Endodermal cell (in vitro differentiated cells): ENCODE measurements around the gene JSRP1. TPM values are rescaled to one million over a fixed set of nuclear protein-coding genes. Genes with fewer than 3 reads are reported as not detected.

Source experiments
- DNase-seq: peaks from one replicate; pipeline ENCODE4 v3.0.0-alpha.2; 2017
- H3K27ac ChIP-seq: 2 replicates; pipeline ENCODE4 v1.5.1; 2013; ENCODE audit warnings: mild to moderate bottlenecking, low read depth, low read length, moderate library complexity
- H3K27me3 ChIP-seq: 2 replicates; pipeline ENCODE4 v1.6.1; 2013; ENCODE audit warnings: mild to moderate bottlenecking, low read length, moderate library complexity; ENCODE audit not compliant: insufficient read depth, control insufficient read depth, poor library complexity, severe bottlenecking
- H3K36me3 ChIP-seq: 2 replicates; pipeline ENCODE4 v1.7.0; 2013; ENCODE audit warnings: mild to moderate bottlenecking, low read length, moderate library complexity; ENCODE audit not compliant: control insufficient read depth, insufficient read depth
- H3K4me1 ChIP-seq: one replicate; pipeline ENCODE4 v1.7.0; 2013; ENCODE audit warnings: low read length; ENCODE audit not compliant: control insufficient read depth, insufficient read depth
- H3K4me3 ChIP-seq: 2 replicates; pipeline ENCODE4 v1.5.1; 2013; ENCODE audit warnings: mild to moderate bottlenecking, low read length, moderate library complexity
- H3K9ac ChIP-seq: 2 replicates; pipeline ENCODE4 v1.6.1; 2013; ENCODE audit warnings: mild to moderate bottlenecking, low read length, moderate library complexity; ENCODE audit not compliant: poor library complexity, severe bottlenecking; ENCODE audit errors: extremely low read depth
- H3K9me3 ChIP-seq: 2 replicates; pipeline ENCODE4 v1.6.1; 2013; ENCODE audit warnings: mild to moderate bottlenecking, low read length, moderate library complexity; ENCODE audit not compliant: control insufficient read depth
- H3K27ac Mint-ChIP-seq: 2 replicates; pipeline ENCODE4 v1.8.0; 2020; ENCODE audit warnings: mixed read lengths
- H3K27me3 Mint-ChIP-seq: 2 replicates; pipeline ENCODE4 v1.8.0; 2021; ENCODE audit warnings: mild to moderate bottlenecking, mixed read lengths; ENCODE audit not compliant: insufficient read depth
- H3K36me3 Mint-ChIP-seq: 2 replicates; pipeline ENCODE4 v1.8.0; 2020; ENCODE audit warnings: low read depth, mixed read lengths
- H3K4me1 Mint-ChIP-seq: 2 replicates; pipeline ENCODE4 v1.8.0; 2020; ENCODE audit warnings: mixed read lengths
- H3K4me3 Mint-ChIP-seq: 2 replicates; pipeline ENCODE4 v1.8.0; 2020; ENCODE audit warnings: mild to moderate bottlenecking, moderate library complexity, mixed read lengths
- H3K9me3 Mint-ChIP-seq: 2 replicates; pipeline ENCODE4 v1.8.0; 2020; ENCODE audit warnings: mild to moderate bottlenecking, mixed read lengths
- WGBS, 2 experiments: methylation state at CpG; one replicate each; pipeline versions ENCODE4 v1.1.5 to v1.1.7; 2013; ENCODE audit warnings: missing lambda C conversion rate in 2 of 2, mixed read lengths in 1 of 2; ENCODE audit not compliant: insufficient coverage in 1 of 2, insufficient read length in 1 of 2; 5-methylcytosine and 5-hydroxymethylcytosine counted together
- total RNA-seq, 2 donors: library from RNA; stranded (reverse); fragmentation: NEBNext Ultra II Directional in 1 of 2; extraction: Animal tissue kit (Norgen Biotek cat#: 25700) in 1 of 2; gene quantifications; 2 replicates in 1 of 2; 3 replicates in 1 of 2; pipeline ENCODE4 v1.2.1, GENCODE V29; 2021
- TF ChIP-seq, protein P1 (sequence below): fragments of 200-600 bp; sonication (generic); conservative IDR thresholded peaks from 2 replicates; pipeline ENCODE4 v1.5.0; 2021; ENCODE audit warnings: antibody characterized with exemption, mild to moderate bottlenecking

The JSRP1 gene
- total RNA-seq, 2 donors from 2014 or later, result 0.66 to 0.89 TPM

GRCh38 chr19:2274185-2274711 lies 18.0 kb upstream of the JSRP1 start:
- no peak overlapping the region for H3K9ac ChIP-seq
- H3K27ac ChIP-seq, result no peak overlapping the region
- Mint-ChIP-seq H3K27ac (peak overlapping the region; percentile 88), H3K27me3 (no peaks in the 10 kb centered on the region), H3K4me3 (peak overlapping the region; percentile 90), H3K36me3 (peaks cover 20% of the 10 kb centered on the region), H3K4me1 (peaks cover 15% of the 10 kb centered on the region), H3K9me3 (no peaks in the 10 kb centered on the region)
- H3K36me3 ChIP-seq, result peaks cover 22% of the 10 kb centered on the region
- H3K4me1 ChIP-seq, result peaks cover 7% of the 10 kb centered on the region
- no peaks in the 10 kb centered on the region for H3K9me3 ChIP-seq
- 95 to 97% methylated on average over 8 to 9 of the region's 9 CpGs for WGBS, 2 experiments
- no peak for DNase-seq
- H3K4me3 ChIP-seq, result peak overlapping the region; percentile 38
- TF ChIP-seq, protein P1, sequence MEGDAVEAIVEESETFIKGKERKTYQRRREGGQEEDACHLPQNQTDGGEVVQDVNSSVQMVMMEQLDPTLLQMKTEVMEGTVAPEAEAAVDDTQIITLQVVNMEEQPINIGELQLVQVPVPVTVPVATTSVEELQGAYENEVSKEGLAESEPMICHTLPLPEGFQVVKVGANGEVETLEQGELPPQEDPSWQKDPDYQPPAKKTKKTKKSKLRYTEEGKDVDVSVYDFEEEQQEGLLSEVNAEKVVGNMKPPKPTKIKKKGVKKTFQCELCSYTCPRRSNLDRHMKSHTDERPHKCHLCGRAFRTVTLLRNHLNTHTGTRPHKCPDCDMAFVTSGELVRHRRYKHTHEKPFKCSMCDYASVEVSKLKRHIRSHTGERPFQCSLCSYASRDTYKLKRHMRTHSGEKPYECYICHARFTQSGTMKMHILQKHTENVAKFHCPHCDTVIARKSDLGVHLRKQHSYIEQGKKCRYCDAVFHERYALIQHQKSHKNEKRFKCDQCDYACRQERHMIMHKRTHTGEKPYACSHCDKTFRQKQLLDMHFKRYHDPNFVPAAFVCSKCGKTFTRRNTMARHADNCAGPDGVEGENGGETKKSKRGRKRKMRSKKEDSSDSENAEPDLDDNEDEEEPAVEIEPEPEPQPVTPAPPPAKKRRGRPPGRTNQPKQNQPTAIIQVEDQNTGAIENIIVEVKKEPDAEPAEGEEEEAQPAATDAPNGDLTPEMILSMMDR, result no peak
- H3K27me3 ChIP-seq, result no peaks in the 10 kb centered on the region

DNA sequence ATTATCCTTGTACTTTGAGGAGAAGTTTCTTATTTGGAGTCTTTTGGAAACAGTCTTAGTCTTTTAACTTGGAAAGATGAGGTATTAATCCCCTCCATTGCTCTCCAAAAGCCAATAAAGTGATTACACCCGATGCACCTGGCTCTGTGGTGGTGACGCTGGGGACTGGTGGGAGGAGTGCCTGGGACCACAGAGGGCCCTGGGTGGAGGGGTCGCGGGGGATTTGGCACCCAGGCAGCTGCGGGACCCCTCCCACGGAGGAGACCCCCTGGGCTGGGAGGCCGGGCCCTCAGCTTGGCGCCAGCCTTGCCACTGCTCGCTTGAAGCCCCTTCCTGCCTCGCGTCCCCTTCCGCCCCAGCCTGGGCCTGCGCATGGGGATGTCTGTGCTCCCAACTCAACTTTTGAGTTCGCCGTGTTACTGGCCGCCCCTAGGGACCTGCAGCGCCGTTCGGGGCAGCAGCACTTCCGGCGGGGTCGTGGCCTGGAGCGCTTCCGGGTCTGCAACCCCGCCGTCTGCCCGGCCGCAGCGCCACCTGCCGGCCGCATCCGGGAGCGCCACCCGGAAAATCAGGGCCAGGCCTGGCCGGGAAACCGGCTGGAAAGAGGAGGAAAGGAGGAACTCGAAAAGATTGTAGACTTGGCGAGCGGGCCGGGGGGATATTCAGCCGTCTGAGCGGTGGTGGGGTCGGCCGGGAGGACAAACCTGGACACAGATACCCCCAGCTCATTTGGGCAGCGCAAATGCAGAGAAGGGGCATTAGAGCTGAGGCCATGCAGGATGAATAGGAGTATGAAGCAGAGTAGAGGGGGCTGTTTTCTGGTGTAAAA lies 17.4 kb upstream of the JSRP1 start:
- H3K27me3 Mint-ChIP-seq, result no peaks in the 10 kb centered on the region
- peak overlapping the region; percentile 88 for H3K27ac Mint-ChIP-seq
- H3K9ac ChIP-seq, result peak overlapping the region; percentile 16
- H3K4me1 Mint-ChIP-seq, result peaks cover 15% of the 10 kb centered on the region
- peak overlapping the region; percentile 40 for H3K27ac ChIP-seq
- H3K36me3 Mint-ChIP-seq, result peaks cover 20% of the 10 kb centered on the region
- TF ChIP-seq, protein P1, result peak; percentile 99
- H3K9me3 ChIP-seq, result no peaks in the 10 kb centered on the region
- no peaks in the 10 kb centered on the region for H3K27me3 ChIP-seq
- peak overlapping the region; percentile 90 for H3K4me3 Mint-ChIP-seq
- H3K36me3 ChIP-seq, result peaks cover 22% of the 10 kb centered on the region
- peak overlapping the region; percentile 64 for H3K4me3 ChIP-seq
- peak; percentile 97 for DNase-seq
- peaks cover 7% of the 10 kb centered on the region for H3K4me1 ChIP-seq
- no peaks in the 10 kb centered on the region for H3K9me3 Mint-ChIP-seq
- 19 to 32% methylated on average over 17 to 45 of the region's 45 CpGs for WGBS, 2 experiments

DNA sequence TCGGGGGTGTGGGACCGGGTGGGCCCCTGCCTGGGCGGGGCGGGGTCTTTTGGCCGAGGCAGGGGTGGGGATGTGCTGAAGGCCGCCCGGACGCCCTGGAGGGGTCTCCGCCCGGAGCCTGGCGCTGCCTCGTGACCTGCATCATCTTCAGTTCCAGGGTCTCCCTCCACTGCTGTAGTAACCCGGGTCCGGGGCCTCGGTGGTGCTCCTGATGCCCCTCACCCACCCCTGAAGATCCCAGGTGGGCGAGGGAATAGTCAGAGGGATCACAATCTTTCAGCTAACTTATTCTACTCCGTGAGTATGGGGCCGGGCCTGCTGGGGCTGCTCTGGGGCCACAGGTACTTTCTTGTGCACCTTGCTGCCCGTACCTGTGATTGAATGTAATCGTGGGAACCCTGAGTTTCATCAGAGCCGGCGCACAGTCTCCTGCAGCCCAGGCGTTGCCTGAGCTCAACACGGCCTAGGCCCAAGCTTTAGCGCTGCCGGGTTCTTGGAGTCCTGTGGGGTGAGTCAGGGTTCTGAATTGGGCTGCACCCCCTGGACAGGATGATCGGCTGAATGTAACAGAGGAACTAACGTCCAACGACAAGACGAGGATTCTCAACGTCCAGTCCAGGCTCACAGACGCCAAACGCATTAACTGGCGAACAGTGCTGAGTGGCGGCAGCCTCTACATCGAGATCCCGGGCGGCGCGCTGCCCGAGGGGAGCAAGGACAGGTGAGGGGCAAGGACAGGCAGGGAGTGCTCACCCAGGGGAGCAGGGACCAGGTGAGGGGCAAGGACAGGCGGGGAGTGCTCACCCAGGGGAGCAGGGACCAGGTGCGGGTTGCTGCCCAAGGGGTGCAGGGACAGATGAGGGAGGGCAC lies 15.3 kb upstream of the JSRP1 start:
- peaks cover 22% of the 10 kb centered on the region for H3K36me3 ChIP-seq
- H3K4me3 Mint-ChIP-seq, result peak overlapping the region; percentile 90

More for the DNA sequence above, 15.3 kb upstream of the JSRP1 start:
- Mint-ChIP-seq H3K27me3 (no peaks in the 10 kb centered on the region), H3K36me3 (peaks cover 20% of the 10 kb centered on the region), H3K4me1 (peaks cover 15% of the 10 kb centered on the region), H3K27ac (peak overlapping the region; percentile 90), H3K9me3 (no peaks in the 10 kb centered on the region)
- peak overlapping the region; percentile 82 for H3K27ac ChIP-seq
- DNase-seq, result no peak
- WGBS, 2 experiments, result 50% methylated on average over 38 to 43 of the region's 43 CpGs
- peak overlapping the region; percentile 96 for H3K9ac ChIP-seq
- peaks cover 7% of the 10 kb centered on the region for H3K4me1 ChIP-seq
- TF ChIP-seq, protein P1, result no peak
- H3K9me3 ChIP-seq, result no peaks in the 10 kb centered on the region
- H3K27me3 ChIP-seq, result no peaks in the 10 kb centered on the region
- peak overlapping the region; percentile 86 for H3K4me3 ChIP-seq
